HepG2 (cell line): ENCODE measurements around the gene DIPK1C. TPM values are rescaled to one million over a fixed set of nuclear protein-coding genes. Genes with fewer than 3 reads are reported as not detected.

ENCODE experiments used
- ATAC-seq: fragments of 200-7000 bp; cut with Tn5 transposase; 3 replicates; pipeline ENCODE4 v1.9.1; 2020; ENCODE audit warnings: mild to moderate bottlenecking, moderate library complexity
- BruUV-seq: library from RNA; stranded (reverse); fragments of 400-500 nt; replicated peaks from 2 replicates; lab custom pipeline; 2021; lab: Mats Ljungman, UMichigan
- CTCF ChIA-PET: fragments of 300-600 bp; formaldehyde crosslinking; extraction: SDS; loops from one replicate; lab custom pipeline; 2021; ENCODE audit warnings: low total read pairs, inconsistent platforms, low intra/inter-chr PET ratio; lab: Yijun Ruan, JAX
- POLR2A ChIA-PET: fragments of 350-600 bp; sonication (Branson Sonifier 250); formaldehyde crosslinking; loops from one replicate; lab custom pipeline; 2020; ENCODE audit warnings: antibody characterized with exemption, inconsistent platforms; lab: Yijun Ruan, JAX
- DNase-seq: peaks from one replicate; pipeline ENCODE4 v3.0.0-alpha.2; 2015; ENCODE audit warnings: low spot score
- FAIRE-seq: peaks from 3 replicates; lab custom pipeline; 2011; peaks lifted over from hg19 to GRCh38; lab: Jason Lieb, UNC
- H2AFZ ChIP-seq: one replicate; pipeline ENCODE4 v1.6.1; 2011; ENCODE audit warnings: low read length, inconsistent platforms
- H3K27ac ChIP-seq: fragments of 300-600 bp; 3 replicates; pipeline ENCODE4 v1.8.0; 2011; ENCODE audit warnings: mixed run types, mild to moderate bottlenecking, mixed read lengths, low read length, inconsistent platforms; ENCODE audit not compliant: insufficient read depth; ENCODE audit errors: extremely low read length
- H3K27me3 ChIP-seq, 2 experiments: fragments of 200-600 bp in 1 of 2; 2 replicates in 1 of 2; 3 replicates in 1 of 2; pipeline versions ENCODE4 v1.6.0 to v1.8.0; 2011; ENCODE audit warnings: low read length in 2 of 2, mild to moderate bottlenecking in 2 of 2, moderate library complexity in 2 of 2, inconsistent platforms in 1 of 2; ENCODE audit not compliant: insufficient read depth in 2 of 2, control insufficient read depth in 1 of 2
- H3K36me3 ChIP-seq, 2 experiments: fragments of 200-600 bp in 1 of 2; replicated peaks in 1 of 2; 2 replicates in 1 of 2; 3 replicates in 1 of 2; pipeline versions ENCODE4 v1.5.1 to v1.8.0; 2011; ENCODE audit warnings: low read length in 2 of 2, inconsistent platforms in 1 of 2; ENCODE audit not compliant: insufficient read depth in 2 of 2, control insufficient read depth in 1 of 2
- H3K4me1 ChIP-seq: 2 replicates; pipeline ENCODE4 v1.5.1; 2012; ENCODE audit warnings: low read length, inconsistent platforms; ENCODE audit not compliant: insufficient read depth
- H3K4me2 ChIP-seq: 2 replicates; pipeline ENCODE4 v1.6.0; 2011; ENCODE audit warnings: low read depth, low read length, inconsistent platforms
- H3K4me3 ChIP-seq, 3 experiments: fragments of 200-600 bp in 1 of 3; sonication (generic), shearing (Covaris generic) in 1 of 3; replicated peaks in 1 of 3; 2 replicates each; pipeline ENCODE4 v1.5.1; 2011 to 2016; ENCODE audit warnings: low read length in 3 of 3, inconsistent platforms in 2 of 3, low read depth in 2 of 3, mild to moderate bottlenecking in 2 of 3, control low read depth in 1 of 3, mixed read lengths in 1 of 3; ENCODE audit not compliant: insufficient read depth in 1 of 3
- H3K79me2 ChIP-seq: one replicate; pipeline ENCODE4 v1.6.1; 2011; ENCODE audit warnings: low read length, inconsistent platforms; ENCODE audit not compliant: insufficient read depth
- H3K9ac ChIP-seq: 2 replicates; pipeline ENCODE4 v1.6.0; 2011; ENCODE audit warnings: mild to moderate bottlenecking, low read depth, low read length, inconsistent platforms; ENCODE audit not compliant: insufficient read depth
- H3K9me3 ChIP-seq: 2 replicates; pipeline ENCODE4 v1.5.1; 2012; ENCODE audit warnings: mild to moderate bottlenecking, low read length
- H4K20me1 ChIP-seq: 2 replicates; pipeline ENCODE4 v1.6.0; 2011; ENCODE audit warnings: inconsistent platforms, mild to moderate bottlenecking, low read length, moderate library complexity; ENCODE audit not compliant: insufficient read depth
- MAFF ChIP-seq: IDR thresholded peaks from 2 replicates; pipeline ENCODE4 v1.6.1; 2011; ENCODE audit warnings: low read depth, low read length, improper control_type of control experiment
- PHF20 ChIP-seq: sonication (generic); formaldehyde crosslinking; IDR thresholded peaks from 2 replicates; pipeline ENCODE4 v1.5.0; 2020; ENCODE audit warnings: mild to moderate bottlenecking, missing genetic modification reagents
- RERE ChIP-seq: IDR thresholded peaks from 2 replicates; pipeline ENCODE4 v1.6.1; 2016; ENCODE audit warnings: low read depth, missing genetic modification reagents, missing compliant biosample characterization
- RFX5 ChIP-seq: IDR thresholded peaks from 2 replicates; pipeline ENCODE4 v1.6.1; 2011; ENCODE audit warnings: low read depth, low read length, improper control_type of control experiment
- TERF1 ChIP-seq: sonication (generic); formaldehyde crosslinking; IDR thresholded peaks from 2 replicates; pipeline ENCODE4 v1.8.0; 2022; ENCODE audit warnings: mild to moderate bottlenecking, missing genetic modification reagents, moderate library complexity
- YY1 ChIP-seq: IDR thresholded peaks from 2 replicates; pipeline ENCODE4 v1.6.1; 2011; ENCODE audit warnings: low read length, low read depth, moderate library complexity, mild to moderate bottlenecking; ENCODE audit not compliant: insufficient read depth, insufficient replicate concordance
- ZBTB25 ChIP-seq: IDR thresholded peaks from 2 replicates; pipeline ENCODE4 v1.6.1; 2018; ENCODE audit warnings: missing genetic modification reagents
- ZFP62 ChIP-seq: sonication (generic); formaldehyde crosslinking; IDR thresholded peaks from 2 replicates; pipeline ENCODE4 v1.4.0; 2020; ENCODE audit warnings: missing genetic modification reagents
- ZNF503 ChIP-seq: sonication (generic); formaldehyde crosslinking; IDR thresholded peaks from 2 replicates; pipeline ENCODE4 v1.4.0; 2020; ENCODE audit warnings: missing genetic modification reagents
- ZNF556 ChIP-seq: sonication (generic); formaldehyde crosslinking; IDR thresholded peaks from 2 replicates; pipeline ENCODE4 v1.4.0; 2020; ENCODE audit warnings: mild to moderate bottlenecking, missing genetic modification reagents, borderline replicate concordance
- ZNF580 ChIP-seq: IDR thresholded peaks from 2 replicates; pipeline ENCODE4 v1.6.1; 2016; ENCODE audit warnings: low read depth, borderline replicate concordance
- ZNF639 ChIP-seq: conservative IDR thresholded peaks from 2 replicates; pipeline ENCODE4 v1.6.1; 2018; ENCODE audit warnings: missing genetic modification reagents
- WGBS: methylation state at CpG from one replicate; pipeline ENCODE4 v1.1.6; 2017; ENCODE audit warnings: low lambda C conversion rate; 5-methylcytosine and 5-hydroxymethylcytosine counted together
- in situ Hi-C: cut with HindIII; loops from 2 replicates; pipeline ENCODE4 v1.10.0; 2017; ENCODE audit warnings: low pct_unique_long_range_greater_than_20kb; ENCODE audit not compliant: extremely low pct_ligation_motif_present
- intact Hi-C: fragments of 100-400 bp; cut with micrococcal nuclease; formaldehyde crosslinking; loops from one replicate; pipeline ENCODE4 v1.10.0; 2022; ENCODE audit not compliant: unreplicated experiment
- polyA plus RNA-seq, 8 experiments: library from polyadenylated mRNA; depleted of rRNA in 3 of 8; stranded (reverse) in 7 of 8; unstranded in 1 of 8; fragments of >200 nt; fragmentation: Illumina TruSeq in 4 of 8; extraction: Trizol in 4 of 8; gene quantifications; 2 replicates each; pipeline versions ENCODE4 v1.2.1 to v1.2.3, GENCODE V29; 2011 to 2016; ENCODE audit warnings: low read depth in 4 of 8, missing spikeins in 1 of 8, mixed read lengths in 1 of 8; ENCODE audit not compliant: insufficient read depth in 1 of 8
- total RNA-seq, 5 experiments: library from RNA; depleted of rRNA; stranded (reverse); fragments of >200 nt; fragmentation: Illumina TruSeq; extraction: Trizol; gene quantifications; 2 replicates each; pipeline ENCODE4 v1.2.3, GENCODE V29; 2016; ENCODE audit warnings: low read depth in 1 of 5

The DIPK1C gene
- total and polyA plus RNA-seq, 2 of the 13 experiments (the other 11 are each of a cell fraction or from before 2014, with no cell fraction given), result 1.8 TPM; not detected in 1

GRCh38 chr18:74399091-74399887, 57.8 kb downstream of the DIPK1C start:
- WGBS, result 23% methylated on average over 14 of the region's 14 CpGs
- H3K9ac ChIP-seq, result no peak overlapping the region
- ChIA-PET POLR2A (no interaction called here), CTCF (no interaction called here)
- no peak overlapping the region for H3K4me2 ChIP-seq
- DNase-seq (no peak), ATAC-seq (no peak), FAIRE-seq (no peak)
- H3K27ac ChIP-seq, result no peak overlapping the region
- H3K27me3 ChIP-seq, result peaks cover 0 to 35% of the 10 kb centered on the region in 2 experiments; a peak in 3 of 5 replicates
- H4K20me1 ChIP-seq, result no peaks in the 10 kb centered on the region
- no peaks in the 10 kb centered on the region for H3K9me3 ChIP-seq
- BruUV-seq, result no TSS peak
- intact Hi-C loops, result no loop called here
- no peak overlapping the region for H2AFZ ChIP-seq
- H3K79me2 ChIP-seq, result no peaks in the 10 kb centered on the region
- no peaks in the 10 kb centered on the region for H3K4me1 ChIP-seq
- no peak overlapping the region for H3K4me3 ChIP-seq
- H3K36me3 ChIP-seq, result no peaks in the 10 kb centered on the region
- in situ Hi-C loops, result no loop called here
- TF ChIP-seq ZNF503 (CRISPR knock-in tag), result no peak
- TF ChIP-seq ZNF556 (CRISPR knock-in tag), result no peak
- TF ChIP-seq MAFF, result no peak
- TF ChIP-seq ZNF639, result no peak
- TF ChIP-seq PHF20, result no peak
- no peak for TF ChIP-seq ZBTB25
- no peak for TF ChIP-seq TERF1
- TF ChIP-seq ZNF580 (CRISPR knock-in tag), result no peak
- no peak for TF ChIP-seq YY1
- TF ChIP-seq RFX5, result no peak
- TF ChIP-seq ZFP62 (CRISPR knock-in tag), result no peak
- no peak for TF ChIP-seq RERE (CRISPR knock-in tag)
